GM21515 (cell line): Measurements from ENCODE around the gene XRCC4.
"Not testable (repeated sequence)": the region's sequence is repeated elsewhere in the genome, so short reads cannot be mapped to it uniquely, and the experiment has no call there.

Source experiments
- ATAC-seq: cut with Tn5 transposase; IDR thresholded peaks from one replicate; pipeline ENCODE4 v1.9.1; 2021; ENCODE audit not compliant: unreplicated experiment

Gene XRCC4

GRCh38 chr5:83253720-83254119, 176.4 kb downstream of the XRCC4 start:
- no peak for ATAC-seq

DNA sequence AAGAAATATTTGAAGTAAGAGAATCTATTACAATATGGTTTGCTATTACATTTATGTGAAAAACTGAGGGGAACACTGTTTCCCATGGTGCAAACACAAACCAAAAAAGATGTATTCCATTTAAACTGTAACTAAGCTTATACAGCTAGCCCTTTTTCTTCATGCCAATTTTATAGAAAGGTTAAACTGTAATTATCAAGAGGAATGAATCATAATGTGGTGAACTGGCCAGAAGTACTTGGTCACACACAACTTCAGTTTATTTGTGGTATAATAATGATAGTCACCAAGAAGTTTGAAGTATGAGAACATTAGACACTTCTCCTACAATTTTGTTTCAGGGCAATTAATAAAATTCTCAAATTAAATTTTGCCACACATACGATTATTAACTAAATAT, 177.9 kb downstream of the XRCC4 start:
- ATAC-seq = no peak

GRCh38 chr5:83256091-83256780, 178.9 kb downstream of the XRCC4 start:
- ATAC-seq = no peak

- ATAC-seq = not testable (repeated sequence)
Observed at GRCh38 chr5:83257684-83258083, 180.3 kb downstream of the XRCC4 start.

DNA sequence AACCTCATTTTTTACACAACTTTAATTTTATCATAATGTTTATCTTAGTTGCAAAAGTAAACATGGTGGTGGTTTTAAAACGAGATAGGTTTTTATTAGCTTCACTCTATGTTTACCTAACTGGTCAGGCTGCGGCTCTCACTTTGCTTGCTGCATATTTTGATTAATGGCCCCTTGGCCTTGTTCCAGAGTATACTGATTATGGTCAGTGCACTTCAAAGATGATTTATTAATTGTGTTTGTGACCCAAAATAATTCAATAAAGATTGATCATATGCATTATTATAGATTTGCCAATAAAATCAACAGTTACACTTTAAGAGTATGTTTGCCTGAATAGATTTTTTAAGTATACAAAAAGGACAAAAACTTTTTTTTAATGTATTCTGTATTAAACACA, 188.0 kb downstream of the XRCC4 start:
- ATAC-seq = no peak

- ATAC-seq = no peak
Observed at GRCh38 chr5:83270311-83270710, 193.0 kb downstream of the XRCC4 start.

- no peak for ATAC-seq
Observed at GRCh38 chr5:83277154-83277553, 199.8 kb downstream of the XRCC4 start.

DNA sequence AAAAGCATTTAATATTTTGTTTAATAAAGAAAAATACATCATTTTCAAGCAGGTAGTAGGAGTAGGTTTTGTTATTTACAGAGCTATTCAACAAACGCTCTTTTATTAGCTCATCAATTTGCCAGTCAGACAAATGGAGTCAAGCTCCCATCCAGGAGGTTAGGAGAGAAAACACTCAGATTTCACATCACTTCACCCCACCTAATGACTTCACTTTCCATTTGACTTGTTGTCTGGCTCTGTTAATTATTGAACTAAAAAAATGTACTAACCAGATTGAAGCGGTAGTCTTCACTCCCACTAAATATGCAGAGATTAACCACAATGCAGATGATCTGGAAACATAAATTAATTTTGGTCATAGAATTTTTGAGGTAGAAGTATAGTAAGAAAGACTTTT, 200.6 kb downstream of the XRCC4 start:
- no peak for ATAC-seq

DNA sequence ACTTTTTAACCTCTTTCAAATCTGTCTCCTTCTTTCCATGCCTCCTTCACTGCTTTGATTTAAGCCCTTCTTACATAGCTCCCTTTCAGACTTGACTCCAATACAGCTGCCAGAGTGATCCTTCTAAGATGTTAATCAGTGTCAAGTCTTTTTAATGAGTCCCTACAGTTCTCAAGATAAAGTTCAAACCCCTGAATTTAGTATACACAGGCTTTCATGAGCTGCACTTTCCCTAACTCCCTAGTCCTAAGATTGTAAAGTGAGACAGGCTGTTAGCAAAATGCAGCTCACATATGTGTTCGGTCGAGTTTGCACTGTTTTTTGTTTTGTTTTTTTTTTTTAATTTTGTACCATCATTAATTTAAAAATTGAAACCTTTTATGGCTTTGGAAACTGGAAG, 203.8 kb downstream of the XRCC4 start:
- no peak for ATAC-seq

DNA sequence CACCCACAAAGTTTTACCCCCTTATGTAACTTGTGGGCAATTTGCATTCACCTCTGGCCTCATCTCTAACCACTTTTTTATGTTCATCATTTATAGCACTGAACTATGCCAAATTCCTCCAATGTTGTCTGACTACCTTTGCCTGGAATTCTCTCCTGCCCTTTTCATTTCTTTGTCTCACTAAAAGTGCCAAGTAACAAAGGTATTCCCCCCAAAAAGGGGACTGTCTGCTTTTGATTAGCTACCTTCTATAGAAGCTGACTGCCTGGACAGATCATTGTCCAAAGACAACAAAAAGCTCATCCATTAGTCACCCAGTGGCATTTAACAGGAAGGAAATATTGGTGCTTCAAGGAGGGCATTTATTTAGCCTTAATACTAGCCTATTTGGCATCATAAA, 204.3 kb downstream of the XRCC4 start:
- ATAC-seq = no peak

GRCh38 chr5:83283761-83284160, 206.4 kb downstream of the XRCC4 start:
- ATAC-seq = no peak

- no peak for ATAC-seq
Observed at GRCh38 chr5:83285661-83286398, 208.5 kb downstream of the XRCC4 start.

DNA sequence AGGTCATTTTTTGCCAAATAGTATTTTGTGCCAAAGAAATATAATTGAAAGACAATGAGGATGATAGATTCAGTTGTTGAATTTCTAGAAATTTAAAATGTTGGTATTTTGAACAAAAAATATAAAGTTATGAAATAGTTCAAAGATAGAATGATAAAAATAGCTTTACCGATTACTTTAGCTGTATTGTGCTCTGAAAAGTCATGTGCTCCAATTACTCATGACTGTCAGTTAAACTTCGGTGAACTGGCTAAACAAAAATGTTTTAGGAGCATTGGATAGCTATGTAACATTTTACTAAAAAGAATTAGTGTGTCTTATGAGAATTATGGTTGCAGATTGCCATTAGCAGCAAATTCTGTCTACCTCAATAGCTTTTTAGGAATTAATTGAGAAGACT, 216.9 kb downstream of the XRCC4 start:
- no peak for ATAC-seq

DNA sequence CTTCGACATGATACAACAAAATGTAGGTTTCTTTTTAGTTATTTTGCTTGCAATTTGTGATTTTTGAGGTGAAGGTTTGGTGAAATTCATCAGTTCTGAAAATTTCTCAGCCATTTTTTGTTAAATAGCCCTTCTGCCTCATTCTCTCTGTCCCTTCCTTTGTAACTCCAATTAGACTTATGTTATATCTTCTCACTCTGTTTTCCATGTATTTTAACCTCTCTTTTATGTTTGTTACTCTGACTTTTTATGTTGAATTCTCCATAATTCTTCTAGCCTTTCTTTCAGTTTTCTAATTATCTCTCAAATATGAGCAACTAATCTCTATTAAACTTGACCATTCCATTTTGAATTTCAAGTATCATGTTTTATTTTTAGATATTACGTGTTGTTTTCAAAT, 222.0 kb downstream of the XRCC4 start:
- no peak for ATAC-seq

GRCh38 chr5:83306572-83307241, 229.4 kb downstream of the XRCC4 start:
- peak; percentile 98 for ATAC-seq

DNA sequence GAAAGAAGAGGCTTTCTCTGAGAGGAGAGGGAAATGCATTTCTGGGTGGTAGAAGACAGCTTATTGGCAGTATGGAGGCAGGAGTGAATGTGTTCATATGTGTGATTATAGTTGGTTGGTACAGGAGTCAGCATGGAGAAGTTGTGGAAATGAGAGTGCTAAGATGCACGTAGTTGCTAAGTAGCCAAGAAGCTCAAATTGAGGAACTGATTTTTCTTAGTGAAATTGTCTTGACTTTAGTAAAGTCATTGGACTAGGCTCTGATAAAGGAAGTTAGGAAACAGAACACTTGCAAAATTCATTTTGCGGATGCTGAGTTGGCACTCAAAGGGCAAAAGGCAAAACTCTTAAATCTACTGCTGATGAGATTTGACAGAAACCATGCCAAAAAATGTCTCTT, 235.3 kb downstream of the XRCC4 start:
- no peak for ATAC-seq

DNA sequence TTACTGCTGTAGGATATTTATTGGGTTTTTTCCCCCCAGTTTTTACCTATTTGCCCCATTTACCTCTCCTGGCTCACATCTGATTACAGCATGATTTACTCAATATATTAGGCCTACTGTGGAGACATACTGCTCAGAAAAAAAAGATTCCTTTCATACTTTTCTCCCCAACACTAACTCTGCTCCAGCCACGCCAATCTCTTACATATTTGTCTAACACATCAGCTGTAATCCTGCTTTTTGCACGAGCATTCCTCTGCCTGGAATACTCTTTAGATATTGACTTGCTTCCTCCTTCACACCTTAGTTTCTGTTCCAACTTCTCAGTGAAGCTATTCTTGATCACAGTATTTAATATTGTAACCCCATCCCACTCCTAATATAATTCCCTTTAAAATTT, 236.1 kb downstream of the XRCC4 start:
- ATAC-seq = no peak

DNA sequence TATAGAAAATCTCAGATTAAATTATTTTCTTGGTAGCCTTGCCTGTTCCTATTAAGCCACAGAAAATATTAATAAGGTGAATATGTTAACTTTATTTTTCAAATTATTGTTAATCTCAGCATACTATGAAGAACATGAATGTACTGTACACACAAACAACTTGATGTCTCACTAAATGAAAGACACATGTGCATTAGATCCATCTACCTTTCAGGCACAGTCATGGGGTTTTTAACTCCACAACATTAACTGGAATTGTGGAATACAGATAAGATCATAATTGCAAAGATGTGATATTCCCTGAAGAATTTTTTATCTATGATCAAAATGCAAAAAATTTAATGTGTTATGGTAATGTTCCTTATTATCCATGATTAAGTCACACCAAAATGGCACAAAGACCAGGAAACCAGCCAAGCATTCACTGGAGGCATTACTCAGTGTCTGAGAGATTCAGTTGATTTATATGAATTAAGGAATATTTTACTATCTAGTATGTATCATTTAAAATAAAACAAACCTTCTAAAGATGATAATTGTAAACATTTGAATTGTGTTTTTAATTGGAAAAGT, 244.2 kb downstream of the XRCC4 start:
- no peak for ATAC-seq

GRCh38 chr5:83322273-83322924, 245.1 kb downstream of the XRCC4 start:
- ATAC-seq = no peak

- no peak for ATAC-seq
Observed at GRCh38 chr5:83323557-83324180, 246.3 kb downstream of the XRCC4 start.

DNA sequence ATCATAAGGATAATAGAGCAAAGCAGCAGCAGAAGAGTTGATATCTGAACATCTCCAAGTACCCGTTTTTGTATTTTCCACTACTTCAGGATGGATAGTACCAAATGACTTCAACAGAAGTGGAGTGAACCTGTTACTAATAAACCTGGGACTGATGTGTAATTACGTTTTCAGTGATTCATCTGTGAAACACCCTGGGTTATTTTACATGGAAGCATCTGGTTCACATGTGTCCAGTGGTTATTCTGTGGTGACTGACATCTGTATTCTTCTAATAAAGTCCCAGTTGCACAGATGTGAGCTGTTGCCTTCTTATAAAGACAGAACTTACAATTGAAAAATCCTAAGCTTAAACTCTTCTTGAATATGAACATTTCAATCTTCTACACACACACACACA, 254.5 kb downstream of the XRCC4 start:
- no peak for ATAC-seq
